PC-9 (cell line): ENCODE data around the gene FBXO41. TPM values are rescaled to one million over a fixed set of nuclear protein-coding genes. Genes with fewer than 3 reads are reported as not detected.

ENCODE experiments used
- BruUV-seq: library from RNA; stranded (reverse); fragments of 400-500 nt; replicated peaks from 2 replicates; lab custom pipeline; 2021; lab: Mats Ljungman, UMichigan
- CTCF ChIA-PET: fragments of 300-600 bp; sonication (Branson Sonifier 250); formaldehyde crosslinking; loops from one replicate; lab custom pipeline; 2022; ENCODE audit warnings: antibody characterized with exemption; lab: Charles Lee
- POLR2A ChIA-PET: fragments of 300-600 bp; sonication (Branson Sonifier 250); formaldehyde crosslinking; loops from one replicate; lab custom pipeline; 2022; ENCODE audit warnings: antibody characterized with exemption; ENCODE audit not compliant: unreplicated experiment; lab: Charles Lee
- DNase-seq, 2 experiments: peaks; one replicate each; pipeline versions ENCODE4 v3.0.0 to v3.0.0-alpha.2; 2015 to 2022; ENCODE audit warnings: mixed read lengths in 1 of 2
- H2AFZ ChIP-seq: fragments of 200-600 bp; sonication (generic); 2 replicates; pipeline ENCODE4 v1.8.1; 2017; ENCODE audit warnings: antibody characterized with exemption
- H3F3A ChIP-seq: fragments of 200-600 bp; sonication (generic); 2 replicates; pipeline ENCODE4 v1.8.1; 2017; ENCODE audit warnings: antibody characterized with exemption, mild to moderate bottlenecking, low read depth; ENCODE audit not compliant: insufficient read depth
- H3K27ac ChIP-seq: fragments of 200-600 bp; sonication (generic); 2 replicates; pipeline ENCODE4 v1.6.1; 2016; ENCODE audit warnings: mixed run types
- H3K27me3 ChIP-seq: fragments of 200-600 bp; sonication (generic); 2 replicates; pipeline ENCODE4 v1.6.1; 2016; ENCODE audit warnings: low read depth, mixed run types; ENCODE audit not compliant: insufficient read depth
- H3K36me3 ChIP-seq: fragments of 200-600 bp; sonication (generic); 2 replicates; pipeline ENCODE4 v1.6.1; 2016; ENCODE audit warnings: low read depth, mixed run types
- H3K4me1 ChIP-seq: fragments of 200-600 bp; sonication (generic); replicated peaks from 2 replicates; pipeline ENCODE4 v1.6.1; 2016; ENCODE audit warnings: mixed run types; ENCODE audit not compliant: insufficient read depth
- H3K4me2 ChIP-seq: fragments of 200-600 bp; sonication (generic); 2 replicates; pipeline ENCODE4 v1.6.1; 2017; ENCODE audit warnings: mixed run types
- H3K4me3 ChIP-seq: fragments of 200-600 bp; sonication (generic); 2 replicates; pipeline ENCODE4 v1.6.1; 2016; ENCODE audit warnings: mixed run types
- H3K79me2 ChIP-seq: fragments of 200-600 bp; sonication (generic); 2 replicates; pipeline ENCODE4 v1.6.1; 2017; ENCODE audit warnings: low read depth, mixed run types
- H3K9me2 ChIP-seq: fragments of 200-600 bp; sonication (generic); 2 replicates; pipeline ENCODE4 v1.8.1; 2017; ENCODE audit warnings: mild to moderate bottlenecking; ENCODE audit not compliant: insufficient read depth
- H3K9me3 ChIP-seq: fragments of 200-600 bp; sonication (generic); 2 replicates; pipeline ENCODE4 v1.8.1; 2016; ENCODE audit warnings: low read depth; ENCODE audit not compliant: insufficient read depth
- H4K20me1 ChIP-seq: fragments of 200-600 bp; sonication (generic); 2 replicates; pipeline ENCODE4 v1.8.1; 2017; ENCODE audit not compliant: insufficient read depth
- EZH2 ChIP-seq: fragments of 200-600 bp; sonication (generic); IDR thresholded peaks from 2 replicates; pipeline ENCODE4 v1.8.0; 2017; ENCODE audit warnings: antibody characterized with exemption, low read depth
- intact Hi-C: fragments of 100-400 bp; cut with micrococcal nuclease; formaldehyde crosslinking; loops from one replicate; pipeline ENCODE4 v1.10.0; 2022; ENCODE audit not compliant: unreplicated experiment
- total RNA-seq: library from RNA; stranded (reverse); gene quantifications from 2 replicates; pipeline ENCODE4 v1.2.3, GENCODE V29; 2021
- TF ChIP-seq, protein P1 (sequence below): fragments of 200-600 bp; sonication (generic); conservative IDR thresholded peaks from 2 replicates; pipeline ENCODE4 v1.6.1; 2017; ENCODE audit warnings: mixed run types, antibody characterized with exemption, mild to moderate bottlenecking, moderate library complexity

Gene FBXO41
- total RNA-seq, 1 experiment from 2014 or later = 16.4 TPM

DNA sequence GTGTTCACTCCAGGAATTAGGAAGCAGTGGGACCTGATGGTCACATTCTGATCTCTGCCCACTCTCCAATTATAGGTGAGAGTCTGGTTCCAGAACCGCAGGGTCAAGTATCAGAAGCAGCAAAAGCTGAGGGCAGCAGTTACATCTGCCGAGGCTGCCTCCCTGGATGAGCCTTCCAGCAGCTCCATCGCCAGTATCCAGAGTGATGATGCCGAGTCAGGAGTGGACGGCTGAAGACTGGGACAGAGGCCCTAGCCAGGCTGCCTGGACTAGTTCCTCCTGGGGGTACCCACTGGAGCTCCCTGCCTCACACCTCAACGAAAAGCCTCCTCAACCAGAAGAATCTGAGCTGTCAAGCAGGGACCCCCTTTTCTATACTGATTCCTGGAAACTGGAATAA is 73.6 kb downstream of the FBXO41 start:
- intact Hi-C loops = no loop called here

DNA sequence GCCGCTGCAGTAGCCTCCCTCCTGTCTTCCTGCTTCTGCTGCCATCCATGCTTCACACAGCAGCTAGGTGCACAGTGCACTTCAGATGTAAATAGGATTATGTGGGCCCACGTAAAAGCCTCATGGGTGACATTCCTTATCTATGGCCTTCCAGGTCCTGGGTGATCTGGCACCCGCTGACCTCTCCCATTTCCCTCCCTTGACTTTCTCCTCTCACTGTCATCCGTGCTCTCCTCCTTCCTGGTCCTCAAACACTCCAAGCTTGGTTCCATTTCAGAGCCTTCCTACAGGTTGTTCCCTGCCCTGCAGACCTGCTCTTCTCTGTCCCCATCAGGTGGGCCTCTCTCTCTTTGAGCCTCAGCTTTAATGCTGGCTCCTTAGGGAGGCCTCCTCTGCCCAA is 74.3 kb downstream of the FBXO41 start:
- H3K4me1 ChIP-seq = peaks cover 3% of the 10 kb centered on the region; the same call in 1 of the 2 replicates
- intact Hi-C loops = no loop called here
- H3K9me2 ChIP-seq = no peaks in the 10 kb centered on the region
- TF ChIP-seq, protein P1, sequence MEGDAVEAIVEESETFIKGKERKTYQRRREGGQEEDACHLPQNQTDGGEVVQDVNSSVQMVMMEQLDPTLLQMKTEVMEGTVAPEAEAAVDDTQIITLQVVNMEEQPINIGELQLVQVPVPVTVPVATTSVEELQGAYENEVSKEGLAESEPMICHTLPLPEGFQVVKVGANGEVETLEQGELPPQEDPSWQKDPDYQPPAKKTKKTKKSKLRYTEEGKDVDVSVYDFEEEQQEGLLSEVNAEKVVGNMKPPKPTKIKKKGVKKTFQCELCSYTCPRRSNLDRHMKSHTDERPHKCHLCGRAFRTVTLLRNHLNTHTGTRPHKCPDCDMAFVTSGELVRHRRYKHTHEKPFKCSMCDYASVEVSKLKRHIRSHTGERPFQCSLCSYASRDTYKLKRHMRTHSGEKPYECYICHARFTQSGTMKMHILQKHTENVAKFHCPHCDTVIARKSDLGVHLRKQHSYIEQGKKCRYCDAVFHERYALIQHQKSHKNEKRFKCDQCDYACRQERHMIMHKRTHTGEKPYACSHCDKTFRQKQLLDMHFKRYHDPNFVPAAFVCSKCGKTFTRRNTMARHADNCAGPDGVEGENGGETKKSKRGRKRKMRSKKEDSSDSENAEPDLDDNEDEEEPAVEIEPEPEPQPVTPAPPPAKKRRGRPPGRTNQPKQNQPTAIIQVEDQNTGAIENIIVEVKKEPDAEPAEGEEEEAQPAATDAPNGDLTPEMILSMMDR = no peak
- no peak for TF ChIP-seq EZH2
- ChIA-PET CTCF (no interaction called here), POLR2A (no interaction called here)
- H4K20me1 ChIP-seq = no peaks in the 10 kb centered on the region
- H3K4me2 ChIP-seq = no peak overlapping the region
- no peak for DNase-seq
- no TSS peak for BruUV-seq
- no peaks in the 10 kb centered on the region for H3K36me3 ChIP-seq
- no peaks in the 10 kb centered on the region for H3K27me3 ChIP-seq
- H3K4me3 ChIP-seq = no peak overlapping the region
- H3F3A ChIP-seq = peaks cover 10% of the 10 kb centered on the region
- H3K27ac ChIP-seq = no peak overlapping the region
- H2AFZ ChIP-seq = no peak overlapping the region
- H3K9me3 ChIP-seq = no peaks in the 10 kb centered on the region
- peaks cover 7% of the 10 kb centered on the region for H3K79me2 ChIP-seq

More for the DNA sequence above, 73.6 kb downstream of the FBXO41 start:
- Histone ChIP-seq H3K79me2 (peaks cover 14% of the 10 kb centered on the region), H3F3A (peaks cover 10% of the 10 kb centered on the region), H3K27me3 (no peaks in the 10 kb centered on the region), H3K9me3 (no peaks in the 10 kb centered on the region), H2AFZ (no peak overlapping the region), H3K9me2 (no peaks in the 10 kb centered on the region), H4K20me1 (no peaks in the 10 kb centered on the region; the same call in 1 of the 2 replicates), H3K4me2 (no peak overlapping the region), H3K4me3 (no peak overlapping the region), H3K4me1 (peaks cover 10% of the 10 kb centered on the region; the same call in 1 of the 2 replicates), H3K27ac (no peak overlapping the region), H3K36me3 (no peaks in the 10 kb centered on the region)
- no TSS peak for BruUV-seq
- ChIA-PET POLR2A (no interaction called here), CTCF (no interaction called here)
- DNase-seq = no peak
- TF ChIP-seq, protein P1 = no peak
- no peak for TF ChIP-seq EZH2

GRCh38 chr2:73208258-73208657 is 76.0 kb downstream of the FBXO41 start:
- H3K36me3 ChIP-seq = no peaks in the 10 kb centered on the region
- H3K4me1 ChIP-seq = peaks cover 5% of the 10 kb centered on the region; the same call in 1 of the 2 replicates
- H3K27me3 ChIP-seq = no peaks in the 10 kb centered on the region
- no peak overlapping the region for H3K4me2 ChIP-seq
- no TSS peak for BruUV-seq
- H3K79me2 ChIP-seq = no peaks in the 10 kb centered on the region
- no peaks in the 10 kb centered on the region for H3K9me2 ChIP-seq
- H3F3A ChIP-seq = peaks cover 6% of the 10 kb centered on the region
- intact Hi-C loops = no loop called here
- H3K4me3 ChIP-seq = no peak overlapping the region
- TF ChIP-seq EZH2 = no peak
- TF ChIP-seq, protein P1 = no peak
- no peak for DNase-seq
- no peaks in the 10 kb centered on the region for H3K9me3 ChIP-seq
- H3K27ac ChIP-seq = no peak overlapping the region
- ChIA-PET CTCF (interaction anchor here (0.7 kb wide), 1 partner anchor 116 kb away, joined by 16 read pairs; no protein-coding TSS in a partner anchor), POLR2A (no interaction called here)
- no peak overlapping the region for H2AFZ ChIP-seq
- H4K20me1 ChIP-seq = no peaks in the 10 kb centered on the region
